Lower leg skin (tissue), 4 donors: ENCODE measurements around the gene HOXA5. TPM values are rescaled to one million over a fixed set of nuclear protein-coding genes. Genes with fewer than 3 reads are reported as not detected.

ENCODE experiments used
- DNase-seq, 2 donors: peaks; one replicate each; pipeline ENCODE4 v3.0.0-alpha.2; 2019; ENCODE audit warnings: low spot score in 2 of 2
- H3K4me3 ChIP-seq: fragments of 200-600 bp; sonication (generic); 2 replicates; pipeline ENCODE4 v1.5.1; 2017; ENCODE audit warnings: mild to moderate bottlenecking, low read depth; ENCODE audit not compliant: poor library complexity, severe bottlenecking
- CTCF ChIP-seq, 3 donors: fragments of 450-650 bp; IDR thresholded peaks; one replicate each; pipeline ENCODE4 v1.5.1; 2016; ENCODE audit warnings: antibody characterized with exemption in 3 of 3, mild to moderate bottlenecking in 3 of 3, moderate library complexity in 2 of 3
- POLR2A ChIP-seq, 2 donors: fragments of 450-650 bp; IDR thresholded peaks; one replicate each; pipeline ENCODE4 v1.6.1; 2016 to 2017; ENCODE audit warnings: antibody characterized with exemption in 2 of 2, mild to moderate bottlenecking in 1 of 2, moderate library complexity in 1 of 2
- WGBS, 2 donors: methylation state at CpG; one replicate each; pipeline ENCODE4 v1.1.5; 2018; 5-methylcytosine and 5-hydroxymethylcytosine counted together
- intact Hi-C: fragments of 100-400 bp; cut with DNase I; formaldehyde crosslinking; loops from one replicate; pipeline ENCODE4 v1.15.0; 2023; ENCODE audit warnings: low total_unique reads
- total RNA-seq, 4 donors: library from RNA; depleted of rRNA; stranded (reverse); fragments of >200 nt; gene quantifications; one replicate each; pipeline ENCODE4 v1.1.0, GENCODE V29; 2016

The HOXA5 gene
- total RNA-seq = 10 to 100 TPM in 1 of 4 donors, 1 to 10 TPM in 3; 5.1 to 15.1 (median 6.1) TPM

- no peak for TF ChIP-seq POLR2A (IDR thresholded peaks at IDR 0.05)
- peak in 1 of 3 donors; percentile 30 for TF ChIP-seq CTCF (IDR thresholded peaks at IDR 0.05)
- DNase-seq = peak in 1 of 2 donors; percentile 87
- H3K4me3 ChIP-seq = peak within 1 kb of the TSS; percentile 29
- WGBS, 2 donors = 48 to 55% methylated on average over 79 to 83 of the region's 86 CpGs
- intact Hi-C loops = loop anchor here (5.0 kb wide), 1 partner anchor 291 kb away; no protein-coding TSS in a partner anchor
Measured at GRCh38 chr7:27143023-27143949, at the start of gene HOXA5. TSS of gene HOXA5 (minus strand) at chr7:27143681. CDS start at chr7:27143607, 74 bp downstream.

GRCh38 chr7:27192546-27193334 lies 49.3 kb upstream of the HOXA5 start:
- TF ChIP-seq POLR2A (IDR thresholded peaks at IDR 0.05) = no peak
- TF ChIP-seq CTCF (IDR thresholded peaks at IDR 0.05) = no peak
- no peak overlapping the region for H3K4me3 ChIP-seq
- DNase-seq = peak in 1 of 2 donors; percentile 83
- 9 to 12% methylated on average over 44 to 63 of the region's 78 CpGs for WGBS, 2 donors
- intact Hi-C loops = loop anchor here (10.0 kb wide), 1 partner anchor 832 kb away; no protein-coding TSS in a partner anchor

GRCh38 chr7:27191833-27192545 lies 48.5 kb upstream of the HOXA5 start:
- DNase-seq = peak in 1 of 2 donors; percentile 84
- intact Hi-C loops = loop anchor here (10.0 kb wide), 1 partner anchor 833 kb away; no protein-coding TSS in a partner anchor

GRCh38 chr7:27191161-27191731 lies 47.8 kb upstream of the HOXA5 start:
- H3K4me3 ChIP-seq = no peak overlapping the region
- DNase-seq = peak in 1 of 2 donors; percentile 77
- intact Hi-C loops = loop anchor here (10.0 kb wide), 1 partner anchor 834 kb away; no protein-coding TSS in a partner anchor

More at GRCh38 chr7:27191833-27192545, 48.5 kb upstream of the HOXA5 start:
- TF ChIP-seq POLR2A (IDR thresholded peaks at IDR 0.05) (no peak), CTCF (IDR thresholded peaks at IDR 0.05) (no peak)
- no peak overlapping the region for H3K4me3 ChIP-seq
- 52 to 53% methylated on average over 40 to 42 of the region's 42 CpGs for WGBS, 2 donors

More at GRCh38 chr7:27191161-27191731, 47.8 kb upstream of the HOXA5 start:
- TF ChIP-seq CTCF (IDR thresholded peaks at IDR 0.05) = no peak
- TF ChIP-seq POLR2A (IDR thresholded peaks at IDR 0.05) = no peak
- 82 to 85% methylated on average over 15 of the region's 15 CpGs for WGBS, 2 donors
